Retinal pigment epithelial cell (primary cell): ENCODE results near the gene TMEM185B.

Experiments used
- DNase-seq: peaks from one replicate; pipeline ENCODE4 v3.0.0-alpha.2; 2010; ENCODE audit warnings: low read depth
- H3K4me3 ChIP-seq: 2 replicates; pipeline ENCODE4 v1.5.1; 2011; ENCODE audit warnings: mild to moderate bottlenecking, low read length, control low read depth, moderate library complexity
- CTCF ChIP-seq: conservative IDR thresholded peaks from 2 replicates; pipeline ENCODE4 v1.5.1; 2011; ENCODE audit warnings: low read depth, low read length, control low read depth, inconsistent platforms

TMEM185B gene

DNA sequence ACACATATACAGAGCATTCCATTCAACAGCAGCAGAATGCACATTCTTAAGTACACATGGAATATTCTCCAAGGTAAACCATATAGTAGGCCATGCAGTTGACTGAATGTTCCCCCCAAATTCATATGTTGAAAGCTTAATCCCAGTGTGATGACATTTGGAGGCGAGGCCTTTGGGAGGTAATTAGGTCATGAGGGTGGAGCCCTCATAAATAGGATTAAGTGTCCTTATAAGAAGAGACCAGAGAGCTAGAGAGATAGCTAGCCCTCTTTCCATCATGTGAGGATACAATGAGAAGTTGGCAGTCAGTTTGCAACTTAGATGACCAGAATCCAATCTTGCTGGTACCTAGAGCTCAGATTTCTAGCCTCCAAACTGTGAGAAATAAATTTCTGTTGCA is 27.6 kb downstream of the TMEM185B start:
- TF ChIP-seq CTCF = no peak
- H3K4me3 ChIP-seq = no peak overlapping the region
- no peak for DNase-seq

DNA sequence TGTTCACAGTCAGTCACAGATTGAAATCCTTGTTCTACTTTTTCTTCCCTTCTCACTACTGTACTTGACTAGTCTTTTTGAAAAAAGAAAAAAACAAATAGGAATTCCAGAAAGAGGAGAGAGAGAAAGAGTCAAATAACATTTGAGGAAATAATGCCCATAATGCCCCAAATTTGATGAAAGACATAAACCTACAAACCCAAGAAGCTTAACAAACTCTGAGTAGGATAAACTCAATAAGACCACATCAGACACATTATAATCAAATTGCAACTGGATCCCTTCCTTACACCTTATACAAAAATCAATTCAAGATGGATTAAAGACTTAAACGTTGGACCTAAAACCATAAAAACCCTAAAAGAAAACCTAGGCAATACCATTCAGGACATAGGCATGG is 30.9 kb downstream of the TMEM185B start:
- H3K4me3 ChIP-seq = no peak overlapping the region
- no peak for DNase-seq
- TF ChIP-seq CTCF = no peak

DNA sequence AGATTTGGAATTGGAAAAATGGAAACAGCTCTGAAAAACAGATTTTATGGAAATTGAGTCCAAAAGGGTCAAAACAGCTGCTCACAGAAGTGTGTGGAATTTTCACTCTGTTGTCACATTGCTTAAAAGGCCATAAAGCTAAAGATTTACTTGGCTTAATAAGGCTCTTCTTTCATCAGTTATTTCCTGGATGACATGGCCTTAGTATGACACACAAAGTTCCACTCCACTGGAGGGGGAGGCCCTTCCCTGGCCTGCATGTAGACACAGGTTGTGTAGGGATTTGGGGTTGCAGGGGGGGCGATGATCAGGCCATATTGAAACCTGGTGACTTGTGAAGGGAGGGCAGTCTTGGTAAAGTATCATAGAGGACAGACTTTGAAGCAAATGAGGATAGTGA is 34.0 kb downstream of the TMEM185B start:
- no peak for DNase-seq
- no peak overlapping the region for H3K4me3 ChIP-seq
- TF ChIP-seq CTCF = no peak

DNA sequence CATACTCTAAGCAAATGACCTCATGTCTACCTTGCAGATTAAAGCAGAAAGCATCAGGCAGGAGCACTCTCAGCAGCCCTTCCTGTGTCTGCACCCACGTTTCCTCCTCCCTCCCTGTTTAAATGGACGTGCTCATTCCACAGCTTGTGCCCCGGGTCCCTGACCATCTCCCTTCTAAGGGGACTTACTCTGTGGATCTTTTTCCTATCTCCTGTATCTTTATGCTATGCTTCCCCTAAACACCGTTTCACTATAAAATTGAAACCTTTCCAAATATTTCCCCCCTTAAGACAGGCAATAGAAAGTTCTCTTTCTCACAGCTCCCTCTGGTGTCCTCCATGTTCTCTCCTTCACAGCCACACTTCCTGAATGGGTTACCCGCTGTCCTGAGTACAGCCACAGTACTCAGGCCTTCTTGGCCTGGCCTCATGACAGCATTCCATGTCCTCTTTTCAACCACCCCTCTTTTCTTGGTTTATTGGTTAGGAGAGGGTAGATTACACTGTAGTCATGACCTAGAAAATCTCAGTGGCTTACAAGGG is 41.1 kb downstream of the TMEM185B start:
- no peak for DNase-seq
- no peak overlapping the region for H3K4me3 ChIP-seq
- no peak for TF ChIP-seq CTCF

- DNase-seq = no peak
- H3K4me3 ChIP-seq = no peak overlapping the region
- no peak for TF ChIP-seq CTCF
Measured at GRCh38 chr2:120180066-120180465, 43.1 kb downstream of the TMEM185B start.

GRCh38 chr2:120179396-120179795 is 43.8 kb downstream of the TMEM185B start:
- no peak for DNase-seq
- no peak for TF ChIP-seq CTCF
- no peak overlapping the region for H3K4me3 ChIP-seq

- DNase-seq = no peak
- TF ChIP-seq CTCF = no peak
- no peak overlapping the region for H3K4me3 ChIP-seq
Measured at GRCh38 chr2:120177973-120178372, 45.2 kb downstream of the TMEM185B start.
